Skeletal muscle tissue (tissue), 4 donors: ENCODE data around the gene FCN3. TPM values are rescaled to one million over a fixed set of nuclear protein-coding genes. Genes with fewer than 3 reads are reported as not detected.

ENCODE experiments used
- H3K27ac ChIP-seq: one replicate; pipeline ENCODE4 v1.7.0; 2013; ENCODE audit warnings: mild to moderate bottlenecking, low read depth, low read length, inconsistent platforms
- H3K27me3 ChIP-seq, 3 donors: one replicate each; pipeline ENCODE4 v1.7.0; 2013; ENCODE audit warnings: low read length in 3 of 3; ENCODE audit not compliant: control insufficient read depth in 3 of 3, insufficient read depth in 3 of 3
- H3K36me3 ChIP-seq, 3 donors: one replicate each; pipeline ENCODE4 v1.7.0; 2013; ENCODE audit warnings: low read length in 3 of 3; ENCODE audit not compliant: control insufficient read depth in 3 of 3, insufficient read depth in 3 of 3
- H3K4me1 ChIP-seq, 3 donors: one replicate each; pipeline ENCODE4 v1.7.0; 2013; ENCODE audit warnings: low read length in 3 of 3, mild to moderate bottlenecking in 3 of 3; ENCODE audit not compliant: control insufficient read depth in 3 of 3, insufficient read depth in 3 of 3
- H3K4me3 ChIP-seq, 3 donors: one replicate each; pipeline ENCODE4 v1.7.0; 2013; ENCODE audit warnings: low read length in 3 of 3
- H3K9ac ChIP-seq, 3 donors: one replicate each; pipeline ENCODE4 v1.7.0; 2013; ENCODE audit warnings: low read length in 3 of 3, mild to moderate bottlenecking in 3 of 3, moderate library complexity in 2 of 3, low read depth in 1 of 3
- H3K9me3 ChIP-seq, 3 donors: one replicate each; pipeline ENCODE4 v1.7.0; 2013; ENCODE audit warnings: low read length in 3 of 3; ENCODE audit not compliant: control insufficient read depth in 3 of 3
- total RNA-seq: library from RNA; depleted of rRNA; stranded (reverse); fragments of >200 nt; gene quantifications from one replicate; pipeline ENCODE4 v1.2.3, GENCODE V29; 2014
- donor health status: Osteomylitis.

The FCN3 gene
- total RNA-seq, 1 donor from 2014 or later: not detected

DNA sequence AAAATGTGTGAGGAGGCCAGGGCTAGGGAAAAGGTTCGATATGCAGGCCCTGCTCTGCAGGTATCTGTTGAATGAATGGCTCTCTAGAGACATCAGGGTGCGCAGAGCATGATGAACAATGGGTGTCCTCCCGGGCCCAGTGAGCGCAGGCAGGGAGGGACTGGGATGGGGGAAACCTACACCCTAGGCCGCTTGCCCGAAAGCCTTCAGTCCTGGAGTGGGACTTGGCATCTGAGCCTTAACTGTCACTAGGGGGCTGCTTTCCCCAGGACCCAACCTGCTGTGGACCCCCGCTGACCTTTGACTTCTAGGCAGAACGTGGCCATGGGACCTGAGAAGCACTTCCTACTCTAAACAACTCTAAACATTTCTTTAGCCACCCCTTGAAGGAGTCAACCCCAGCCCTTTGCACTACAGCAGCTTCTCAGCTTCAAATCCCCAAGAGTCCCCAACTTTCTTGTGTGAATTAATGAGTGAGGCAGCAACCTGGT lies 7.4 kb downstream of the FCN3 start:
- H3K27ac ChIP-seq: peak overlapping the region; percentile 88
- peak overlapping the region; percentile 71 to 89 (median 84) for H3K9ac ChIP-seq
- peaks cover 8 to 19% (median 18%) of the 10 kb centered on the region in 3 donors for H3K36me3 ChIP-seq
- H3K4me1 ChIP-seq: peaks cover 23 to 33% (median 26%) of the 10 kb centered on the region in 3 donors
- no peaks in the 10 kb centered on the region for H3K27me3 ChIP-seq
- H3K4me3 ChIP-seq: peak overlapping the region; percentile 64 to 80 (median 75)
- no peaks in the 10 kb centered on the region for H3K9me3 ChIP-seq

DNA sequence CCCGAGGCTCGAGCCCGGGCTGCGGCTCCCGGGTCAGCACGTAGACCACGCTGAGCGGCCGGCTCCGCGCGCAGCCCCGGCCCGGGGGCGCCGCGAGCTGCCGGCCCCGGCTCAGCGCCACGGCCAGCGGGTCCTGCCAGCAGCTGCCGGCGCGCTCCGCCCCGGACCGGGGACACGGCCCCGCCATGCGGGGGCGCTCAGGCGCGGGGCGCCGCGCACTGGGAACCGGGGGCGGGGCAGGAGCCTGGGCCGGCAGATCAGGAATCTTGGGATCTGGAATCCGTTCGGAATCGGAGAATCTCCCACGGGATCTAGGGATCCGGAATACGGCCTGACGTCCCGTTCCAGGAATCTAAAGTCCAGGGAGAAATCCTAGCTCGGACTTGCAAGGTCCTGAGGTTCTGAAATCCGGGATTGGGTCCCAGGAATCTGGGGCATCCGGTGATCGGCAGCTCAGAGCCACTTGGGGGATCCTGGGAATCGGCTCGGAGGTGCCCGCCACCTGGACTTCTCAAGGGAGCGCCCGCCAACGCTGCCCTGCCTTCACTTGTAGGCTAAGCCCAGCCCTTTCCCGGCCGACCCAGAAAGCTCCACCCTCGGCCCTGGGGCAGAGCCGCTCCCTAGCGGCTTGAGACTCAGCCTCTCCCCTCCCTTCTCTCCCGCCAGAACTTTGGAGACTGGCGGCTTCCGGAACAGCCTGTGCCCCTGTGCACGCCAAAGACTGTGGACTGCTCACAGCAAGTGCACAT lies 8.0 kb downstream of the FCN3 start, which contains the start of gene MAP3K6:
Gene MAP3K6, minus strand, starts transcription at position 551 of the 749 bp plus-strand sequence. Its CDS starts 364 bp downstream, at position 187.
- Histone ChIP-seq H3K4me1 (peaks cover 23 to 33% (median 26%) of the 10 kb centered on the region in 3 donors), H3K27me3 (no peaks in the 10 kb centered on the region)

DNA sequence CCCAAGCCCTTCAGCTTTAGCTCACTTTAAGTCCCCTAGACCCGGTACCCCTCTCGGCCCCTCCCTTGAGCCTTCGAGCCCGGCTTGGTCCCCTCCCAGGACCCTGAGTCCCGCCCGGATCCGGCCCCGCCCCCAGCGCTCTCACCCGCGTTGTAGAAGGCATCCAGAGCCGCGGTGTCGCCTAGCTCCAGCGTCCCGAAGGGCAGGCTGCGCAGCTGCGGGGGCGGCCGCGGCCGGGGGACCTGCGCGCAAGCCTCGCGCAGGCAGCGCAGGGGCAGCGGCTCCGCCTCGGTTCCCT lies 8.6 kb downstream of the FCN3 start:
- H3K27me3 ChIP-seq: no peaks in the 10 kb centered on the region
- peak overlapping the region; percentile 64 to 80 (median 72) for H3K4me3 ChIP-seq
- peak overlapping the region; percentile 65 to 84 (median 69) for H3K9ac ChIP-seq
- peaks cover 23 to 33% (median 26%) of the 10 kb centered on the region in 3 donors for H3K4me1 ChIP-seq
- H3K9me3 ChIP-seq: no peaks in the 10 kb centered on the region
- H3K27ac ChIP-seq: peak overlapping the region; percentile 91
- peaks cover 18 to 30% (median 27%) of the 10 kb centered on the region in 3 donors for H3K36me3 ChIP-seq

More for the DNA sequence above, 8.0 kb downstream of the FCN3 start, which contains the start of gene MAP3K6:
- H3K36me3 ChIP-seq: peaks cover 13 to 25% (median 23%) of the 10 kb centered on the region in 3 donors
- peak within 1 kb of the TSS; percentile 64 to 80 (median 75) for H3K4me3 ChIP-seq
- H3K27ac ChIP-seq: peak within 1 kb of the TSS; percentile 91
- H3K9ac ChIP-seq: peak within 1 kb of the TSS; percentile 71 to 89 (median 84)
- no peaks in the 10 kb centered on the region for H3K9me3 ChIP-seq

DNA sequence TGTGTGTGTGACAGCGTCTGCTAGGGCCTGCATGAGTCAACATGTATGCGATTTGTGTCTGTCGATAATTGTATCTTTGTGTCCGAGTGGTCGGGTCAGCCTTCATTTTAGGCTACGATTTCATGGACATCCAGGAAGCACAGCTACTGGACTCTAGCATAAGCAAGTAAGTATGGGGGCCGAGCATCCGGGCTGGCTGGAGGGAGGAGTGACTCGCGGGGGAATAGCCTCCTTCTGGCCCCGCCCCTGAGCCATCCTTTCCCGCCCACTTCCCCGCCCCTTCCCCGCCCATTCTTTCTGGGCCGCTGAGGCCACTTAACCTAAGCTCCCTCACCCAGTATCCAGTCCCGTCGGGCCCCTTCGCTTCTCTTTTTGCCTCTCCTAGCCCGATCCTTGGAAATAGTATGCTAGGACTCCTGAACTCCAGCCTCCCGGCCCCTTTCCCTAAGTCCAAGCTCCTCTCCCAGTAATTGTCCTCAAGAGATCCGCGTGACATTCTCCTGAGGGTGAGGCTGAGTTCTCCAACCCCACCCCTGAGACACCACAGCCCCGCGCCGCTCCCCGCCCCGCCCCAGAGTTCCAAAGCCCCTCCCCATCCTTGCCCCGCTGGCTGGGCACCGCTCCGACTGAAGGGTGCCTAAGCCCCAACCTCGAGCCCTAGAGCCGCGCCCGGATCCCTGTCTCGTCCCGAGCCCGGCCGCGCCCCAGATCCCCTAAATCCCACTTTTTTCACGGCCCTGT lies 9.1 kb downstream of the FCN3 start:
- Histone ChIP-seq H3K27me3 (no peaks in the 10 kb centered on the region), H3K4me3 (peak overlapping the region; percentile 64 to 80 (median 72)), H3K9ac (peak overlapping the region; percentile 69 to 84 (median 69)), H3K36me3 (peaks cover 20 to 33% (median 27%) of the 10 kb centered on the region in 3 donors), H3K27ac (peak overlapping the region; percentile 91), H3K9me3 (no peaks in the 10 kb centered on the region), H3K4me1 (peaks cover 23 to 33% (median 26%) of the 10 kb centered on the region in 3 donors)

DNA sequence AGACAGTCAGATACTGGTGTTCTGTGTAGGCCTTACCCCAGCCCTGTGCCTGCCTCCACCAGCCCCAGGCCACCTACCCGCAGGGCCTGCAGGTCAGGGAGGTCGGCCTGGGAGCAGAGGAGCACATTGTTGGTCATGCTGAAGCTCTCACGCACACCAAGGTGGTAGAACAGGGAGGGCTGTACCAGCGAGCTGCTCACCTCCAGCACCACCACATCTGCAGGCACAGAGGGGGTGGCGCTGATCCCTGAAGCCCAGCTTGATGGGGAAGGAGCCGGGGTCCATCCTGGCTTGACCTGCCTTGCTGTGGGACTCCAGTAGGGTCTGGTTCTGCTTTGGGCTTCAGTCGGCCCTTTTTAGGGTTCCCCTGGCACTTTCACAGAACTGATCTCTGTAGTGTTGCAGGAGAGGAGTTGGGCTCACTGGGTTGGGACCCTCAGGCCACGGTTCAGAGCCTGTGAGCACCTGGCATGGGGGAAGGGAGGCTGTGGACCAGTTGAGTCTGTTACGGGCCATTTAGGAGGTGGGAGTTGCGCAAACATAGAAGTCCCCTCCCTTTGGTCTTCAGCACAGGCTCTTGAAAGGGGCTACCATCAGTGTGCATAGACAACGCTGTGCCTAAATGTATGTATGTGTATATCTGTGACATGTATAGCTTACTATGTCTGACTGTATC lies 9.8 kb downstream of the FCN3 start:
- Histone ChIP-seq H3K4me1 (peaks cover 23 to 33% (median 26%) of the 10 kb centered on the region in 3 donors), H3K27me3 (no peaks in the 10 kb centered on the region), H3K36me3 (peaks cover 22 to 35% (median 27%) of the 10 kb centered on the region in 3 donors), H3K9me3 (no peaks in the 10 kb centered on the region), H3K27ac (peak overlapping the region; percentile 91), H3K4me3 (peak overlapping the region; percentile 64 to 80 (median 65)), H3K9ac (peak overlapping the region in 2 of 3 donors; percentile 69 to 71)

DNA sequence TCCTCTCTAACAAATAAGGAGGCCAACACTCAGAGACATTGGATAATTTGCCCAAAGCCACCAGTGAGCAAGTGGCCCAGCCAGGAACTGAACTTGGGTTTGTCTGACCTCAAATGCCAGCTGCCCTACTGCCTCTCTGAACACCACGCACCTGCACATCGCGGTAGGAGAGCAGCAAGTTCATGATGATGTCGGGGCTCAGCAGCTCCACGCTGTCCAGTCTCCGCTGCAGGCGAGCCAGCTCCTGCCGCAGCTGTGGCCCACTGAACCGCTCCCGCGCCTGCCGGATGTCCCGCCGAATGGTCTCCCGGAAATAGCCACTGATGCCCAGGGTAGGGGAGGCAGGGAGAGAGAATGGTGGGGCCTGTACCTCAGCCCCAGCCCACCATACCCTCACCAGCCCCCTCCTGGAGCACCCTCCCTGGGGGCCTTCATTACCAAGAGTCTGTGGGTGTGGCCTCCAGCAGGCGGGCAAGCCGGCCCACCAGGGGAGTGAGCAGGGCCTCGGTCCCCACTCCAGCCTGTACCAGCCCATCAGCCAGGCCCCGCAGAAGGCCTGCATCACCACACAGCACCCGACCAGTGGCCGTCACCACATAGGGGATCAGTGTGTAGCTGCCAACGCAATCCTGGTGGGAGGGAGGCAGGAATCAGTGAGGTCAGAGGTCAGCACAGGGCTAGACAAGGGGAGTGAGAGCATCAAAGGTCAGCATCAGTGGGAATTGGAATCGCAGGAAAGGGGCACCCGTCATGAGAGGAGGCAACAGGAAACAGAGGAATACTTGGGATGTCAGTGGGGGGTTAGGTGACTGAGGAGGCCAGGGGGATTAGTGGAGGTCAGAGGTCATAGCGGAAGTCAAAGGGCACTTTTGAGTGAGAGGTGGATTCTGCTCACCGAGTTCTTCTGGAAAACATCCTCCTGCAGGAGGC lies 10.6 kb downstream of the FCN3 start:
- Histone ChIP-seq H3K27ac (no peak overlapping the region), H3K9ac (peak overlapping the region in 2 of 3 donors; percentile 69 to 71), H3K9me3 (no peaks in the 10 kb centered on the region), H3K36me3 (peaks cover 24 to 39% (median 33%) of the 10 kb centered on the region in 3 donors), H3K4me3 (no peak overlapping the region), H3K27me3 (no peaks in the 10 kb centered on the region), H3K4me1 (peaks cover 23 to 30% (median 26%) of the 10 kb centered on the region in 3 donors)

DNA sequence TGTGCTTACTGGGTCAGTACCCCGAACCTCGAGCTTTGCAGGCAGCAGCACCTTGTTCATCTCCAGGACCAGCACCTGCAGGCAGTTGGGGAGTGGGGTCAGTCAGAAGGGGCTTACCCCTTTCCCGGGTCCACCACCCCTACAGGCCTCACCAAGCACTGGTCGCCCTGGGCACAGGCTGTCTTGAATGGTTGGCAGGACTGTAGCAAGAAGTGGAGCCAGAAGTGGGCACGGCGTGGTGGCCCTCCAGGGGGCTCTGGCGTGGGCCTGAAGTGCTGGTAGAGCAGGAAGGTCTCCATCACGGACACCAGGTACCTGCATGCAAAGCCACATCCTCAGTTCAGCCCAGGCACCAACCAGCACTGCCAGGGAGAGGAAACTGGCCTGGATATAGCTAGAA lies 13.1 kb downstream of the FCN3 start:
- H3K4me1 ChIP-seq: peaks cover 12 to 27% (median 15%) of the 10 kb centered on the region in 3 donors
- H3K27ac ChIP-seq: no peak overlapping the region
- no peaks in the 10 kb centered on the region for H3K27me3 ChIP-seq
- no peaks in the 10 kb centered on the region for H3K9me3 ChIP-seq
- no peak overlapping the region for H3K4me3 ChIP-seq
- H3K9ac ChIP-seq: no peak overlapping the region
- H3K36me3 ChIP-seq: peaks cover 32 to 51% (median 39%) of the 10 kb centered on the region in 3 donors

DNA sequence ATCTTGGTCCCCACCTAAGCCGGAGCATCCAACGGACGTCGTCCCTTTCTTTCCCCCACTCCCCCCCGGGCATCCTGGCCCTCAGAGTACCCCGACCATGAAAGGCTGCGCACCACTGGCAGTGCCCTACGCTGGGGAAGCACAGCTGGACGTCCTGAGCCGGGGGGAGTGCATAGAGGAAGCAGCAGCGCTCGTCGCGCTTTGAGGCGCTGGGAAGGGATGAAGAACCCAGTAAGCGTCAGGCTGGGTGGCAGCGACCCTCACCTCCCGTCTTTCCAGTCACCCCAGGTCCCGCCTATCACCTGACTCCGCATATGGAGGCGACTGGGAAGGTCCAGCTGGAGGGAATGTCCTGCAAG lies 13.6 kb downstream of the FCN3 start:
- peaks cover 37 to 54% (median 42%) of the 10 kb centered on the region in 3 donors for H3K36me3 ChIP-seq

More for the DNA sequence above, 13.6 kb downstream of the FCN3 start:
- H3K4me3 ChIP-seq: no peak overlapping the region
- H3K27me3 ChIP-seq: no peaks in the 10 kb centered on the region
- no peaks in the 10 kb centered on the region for H3K9me3 ChIP-seq
- H3K27ac ChIP-seq: no peak overlapping the region
- peaks cover 12 to 27% (median 15%) of the 10 kb centered on the region in 3 donors for H3K4me1 ChIP-seq
- no peak overlapping the region for H3K9ac ChIP-seq
